ENCODE data around the gene GAA.

GRCh38 chr17:80055597-80055996 is 45.8 kb upstream of the GAA start:
- TF ChIP-seq CTCF (IDR thresholded peaks at IDR 0.05) (no peak), POLR2A (IDR thresholded peaks at IDR 0.05) (no peak)
